ENCODE measurements around the gene RAB6C.
"Not testable (repeated sequence)": the region's sequence is repeated elsewhere in the genome, so short reads cannot be mapped to it uniquely, and the experiment has no call there.

DNA sequence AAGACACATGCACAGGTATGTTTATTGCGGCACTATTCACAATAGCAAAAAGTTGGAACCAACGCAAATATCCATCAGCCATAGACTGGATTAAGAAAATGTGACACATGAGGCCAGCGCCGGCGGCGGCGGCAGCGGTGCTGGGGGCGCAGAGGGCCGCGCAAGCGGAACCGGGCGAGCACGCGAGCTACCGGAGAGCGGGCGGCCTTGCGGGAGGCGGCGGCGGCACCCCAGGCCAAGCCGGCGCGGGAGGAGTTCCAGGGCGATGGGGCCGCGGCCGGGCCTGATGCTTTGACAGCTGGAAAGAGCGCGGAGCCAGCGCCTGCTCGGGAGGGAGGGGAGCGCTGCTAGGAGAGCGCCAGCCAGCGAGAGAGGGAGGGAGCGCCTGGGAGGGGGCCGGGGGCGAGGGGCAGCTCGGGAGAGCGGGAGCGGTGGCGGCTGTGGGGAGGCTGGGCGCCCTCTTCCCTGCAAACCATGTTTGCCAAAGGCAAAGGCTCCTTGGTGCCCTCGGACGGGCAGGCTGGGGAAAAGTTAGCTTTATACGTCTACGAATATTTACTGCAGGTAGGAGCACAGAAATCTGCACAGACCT lies 13.0 kb downstream of the RAB6C start:
- not testable (repeated sequence) for TF ChIP-seq POLR2A, POLR2AphosphoS5 (IDR thresholded peaks at IDR 0.05)
- TF ChIP-seq, protein P1, sequence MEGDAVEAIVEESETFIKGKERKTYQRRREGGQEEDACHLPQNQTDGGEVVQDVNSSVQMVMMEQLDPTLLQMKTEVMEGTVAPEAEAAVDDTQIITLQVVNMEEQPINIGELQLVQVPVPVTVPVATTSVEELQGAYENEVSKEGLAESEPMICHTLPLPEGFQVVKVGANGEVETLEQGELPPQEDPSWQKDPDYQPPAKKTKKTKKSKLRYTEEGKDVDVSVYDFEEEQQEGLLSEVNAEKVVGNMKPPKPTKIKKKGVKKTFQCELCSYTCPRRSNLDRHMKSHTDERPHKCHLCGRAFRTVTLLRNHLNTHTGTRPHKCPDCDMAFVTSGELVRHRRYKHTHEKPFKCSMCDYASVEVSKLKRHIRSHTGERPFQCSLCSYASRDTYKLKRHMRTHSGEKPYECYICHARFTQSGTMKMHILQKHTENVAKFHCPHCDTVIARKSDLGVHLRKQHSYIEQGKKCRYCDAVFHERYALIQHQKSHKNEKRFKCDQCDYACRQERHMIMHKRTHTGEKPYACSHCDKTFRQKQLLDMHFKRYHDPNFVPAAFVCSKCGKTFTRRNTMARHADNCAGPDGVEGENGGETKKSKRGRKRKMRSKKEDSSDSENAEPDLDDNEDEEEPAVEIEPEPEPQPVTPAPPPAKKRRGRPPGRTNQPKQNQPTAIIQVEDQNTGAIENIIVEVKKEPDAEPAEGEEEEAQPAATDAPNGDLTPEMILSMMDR (IDR thresholded peaks at IDR 0.05 in 8 of 11, conservative IDR thresholded peaks at IDR 0.05 in 3 of 11), result not testable (repeated sequence)

All from spleen (tissue), 7 donors.